M059J (cell line): ENCODE measurements around the gene ENO2. TPM values are rescaled to one million over a fixed set of nuclear protein-coding genes. Genes with fewer than 3 reads are reported as not detected.
"Not testable (repeated sequence)": the region's sequence is repeated elsewhere in the genome, so short reads cannot be mapped to it uniquely, and the experiment has no call there.

Source experiments
- DNase-seq: peaks from one replicate; pipeline ENCODE4 v3.0.0-alpha.2; 2012; ENCODE audit warnings: low read depth
- total RNA-seq: library from RNA; depleted of rRNA; stranded (reverse); fragments of >200 nt; shearing (Covaris generic); gene quantifications from 2 replicates; pipeline ENCODE4 v1.2.3, GENCODE V29; 2014; rRNA removed

Gene ENO2
- total RNA-seq = 29.1 and 30.0 TPM in 2 replicates

GRCh38 chr12:6914246-6914946 is at the start of gene ENO2:
Gene ENO2, plus strand, starts transcription at chr12:6914580. Its CDS starts 1,253 bp downstream, at chr12:6915833.
- peak; percentile 71 for DNase-seq

GRCh38 chr12:6865307-6865706 is 49.1 kb upstream of the ENO2 start:
- DNase-seq = not testable (repeated sequence)

- no peak for DNase-seq
These were observed 48.0 kb upstream of the ENO2 start for GRCh38 chr12:6866163-6866919.

- peak; percentile 47 for DNase-seq
These were observed 47.4 kb upstream of the ENO2 start for GRCh38 chr12:6866920-6867412.

- peak; percentile 62 for DNase-seq
These were observed 46.8 kb upstream of the ENO2 start, which contains the start of gene TPI1 for GRCh38 chr12:6867413-6868210. Gene TPI1, plus strand, starts transcription at chr12:6867531. Its CDS starts 36 bp downstream, at chr12:6867567.

GRCh38 chr12:6868211-6869048 is 46.0 kb upstream of the ENO2 start:
- no peak for DNase-seq

- DNase-seq = peak; percentile 70
These were observed 45.0 kb upstream of the ENO2 start for GRCh38 chr12:6869049-6870021.

- peak; percentile 21 for DNase-seq
These were observed 44.1 kb upstream of the ENO2 start for GRCh38 chr12:6870304-6870703.

GRCh38 chr12:6871052-6871957 is 43.1 kb upstream of the ENO2 start:
- peak; percentile 78 for DNase-seq

GRCh38 chr12:6872073-6873048 is 42.0 kb upstream of the ENO2 start:
- peak; percentile 73 for DNase-seq

GRCh38 chr12:6873094-6874014 is 41.0 kb upstream of the ENO2 start, which contains the start of gene SPSB2:
Gene SPSB2, minus strand, starts transcription at chr12:6873303. Its CDS starts 402 bp downstream, at chr12:6872901.
- peak; percentile 93 for DNase-seq

- not testable (repeated sequence) for DNase-seq
These were observed 40.4 kb upstream of the ENO2 start for GRCh38 chr12:6874015-6874368.

- not testable (repeated sequence) for DNase-seq
These were observed 34.6 kb upstream of the ENO2 start for GRCh38 chr12:6879824-6880223.

- DNase-seq = no peak
These were observed 31.1 kb upstream of the ENO2 start for GRCh38 chr12:6883252-6883651.

- no peak for DNase-seq
These were observed 30.7 kb upstream of the ENO2 start for GRCh38 chr12:6883683-6884082.

- no peak for DNase-seq
These were observed 29.8 kb upstream of the ENO2 start for GRCh38 chr12:6884539-6884938.
